Measurements from ENCODE around the gene COMT. TPM values are rescaled to one million over a fixed set of nuclear protein-coding genes. Genes with fewer than 3 reads are reported as not detected.

Gene COMT
- polyA plus RNA-seq, 2 donors = 178 to 218 TPM

DNA sequence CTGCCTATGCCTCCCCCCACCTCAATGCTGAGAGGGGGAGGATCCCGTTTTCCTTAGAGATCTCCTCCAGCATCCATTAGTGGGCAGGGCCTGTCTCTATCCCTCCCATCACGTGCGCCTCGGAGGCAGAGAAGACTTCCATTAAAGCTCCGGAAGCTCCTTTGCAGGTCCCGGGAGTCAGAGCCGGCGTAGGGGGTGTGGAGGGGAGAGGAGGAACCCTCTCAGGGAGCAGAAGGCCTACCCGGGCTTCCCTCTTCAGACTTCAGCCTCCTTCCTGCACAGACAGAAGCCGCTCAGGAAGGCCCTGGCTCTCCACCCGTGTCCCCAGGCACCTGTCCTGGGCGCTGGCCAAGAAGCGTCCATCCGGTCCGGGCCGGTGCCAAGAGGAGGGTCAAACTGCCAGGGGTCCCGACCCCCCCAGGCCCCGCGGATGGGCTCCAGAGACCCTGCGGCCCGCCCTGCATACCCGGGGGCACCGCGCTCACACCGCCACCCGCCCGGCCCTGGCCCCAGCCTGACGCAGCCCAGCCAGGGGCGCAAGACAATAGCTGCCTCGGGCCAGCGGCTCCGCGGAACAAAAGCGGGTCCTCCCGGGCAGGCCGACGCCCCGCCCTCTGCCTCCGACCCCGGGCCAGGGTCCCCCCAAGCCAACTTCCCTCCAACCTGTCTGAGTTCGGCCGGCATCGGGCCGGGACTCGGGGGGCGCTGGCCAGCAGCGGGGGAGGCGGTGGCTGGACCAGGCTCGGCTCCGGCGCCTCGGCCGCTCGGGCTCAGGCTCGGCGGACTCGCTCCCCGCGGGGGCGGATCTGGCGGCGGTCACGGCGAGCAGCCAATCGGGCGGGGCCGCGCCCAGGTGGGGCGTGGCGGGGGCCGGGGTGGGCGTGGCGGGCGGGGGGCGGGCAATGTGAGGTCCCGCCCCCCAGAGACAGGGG, 45.1 kb downstream of the COMT start:
- Histone ChIP-seq H3K27ac (ENCODE audit: low read depth in 2 of 2, low read length in 1 of 2) (peak overlapping the region; percentile 65 to 79), H3K27me3 (ENCODE audit: control insufficient read depth in 1 of 2, insufficient read depth in 2 of 2, low read length in 2 of 2) (no peaks in the 10 kb centered on the region), H3K36me3 (ENCODE audit: control insufficient read depth in 2 of 2, insufficient read depth in 2 of 2, low read length in 1 of 2) (no peaks in the 10 kb centered on the region), H3K9me3 (ENCODE audit: control insufficient read depth in 2 of 2, insufficient read depth in 1 of 2, low read depth in 1 of 2, low read length in 1 of 2) (no peaks in the 10 kb centered on the region), H3K4me3 (ENCODE audit: low read depth in 1 of 2, low read length in 2 of 2) (peak overlapping the region; percentile 52 to 58), H3K4me1 (ENCODE audit: control insufficient read depth in 2 of 2, insufficient read depth in 2 of 2, low read length in 1 of 2) (peaks cover 12 to 42% of the 10 kb centered on the region in 2 donors)
- WGBS, 2 donors = 2 to 3% methylated on average over 64 to 76 of the region's 76 CpGs

DNA sequence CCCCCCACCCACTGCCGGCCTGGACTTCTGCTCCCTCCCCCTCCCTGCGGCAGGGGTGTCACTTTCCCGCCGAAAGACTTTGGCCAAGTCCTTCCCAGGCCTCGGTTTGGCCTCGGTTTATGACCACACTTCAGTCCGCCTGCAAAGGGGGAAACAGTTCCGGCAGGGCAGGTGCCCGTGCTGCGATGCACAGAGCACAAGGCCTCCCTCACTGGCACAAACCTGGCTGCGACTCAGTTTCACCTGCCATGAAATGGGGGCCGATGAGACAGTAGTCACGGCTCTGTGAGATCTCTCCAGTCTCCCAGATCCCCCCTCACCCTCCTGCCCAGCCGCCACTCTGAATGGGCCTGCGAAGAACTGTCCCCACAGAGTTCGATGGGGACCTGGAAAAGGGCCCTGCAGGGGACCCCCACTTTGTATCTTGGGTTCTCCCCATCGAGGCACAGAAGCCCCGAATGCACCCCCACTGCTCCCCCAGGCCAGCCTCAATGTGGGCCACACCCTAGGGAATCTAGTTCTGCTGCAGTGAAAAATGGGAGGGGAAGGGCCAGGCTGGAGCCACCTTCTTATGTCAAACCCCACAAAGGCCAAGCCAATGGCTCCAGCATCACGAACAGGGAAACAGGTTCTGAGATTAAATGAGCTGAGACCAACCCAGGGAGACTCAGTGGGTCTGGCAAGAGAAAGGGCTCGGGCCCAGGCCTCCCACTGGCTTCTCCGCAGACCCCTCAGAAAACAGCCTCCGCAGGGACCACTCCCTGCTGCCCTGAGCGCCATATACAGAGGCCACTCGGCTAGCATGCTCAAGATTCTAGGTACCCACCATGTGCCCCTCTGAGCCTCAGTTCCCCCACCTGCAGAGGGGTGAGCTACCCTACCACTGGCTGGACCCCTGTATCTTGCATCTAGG, 46.1 kb downstream of the COMT start:
- 61 to 67% methylated on average over 20 to 24 of the region's 24 CpGs for WGBS, 2 donors
- Histone ChIP-seq H3K4me3 (ENCODE audit: low read depth in 1 of 2, low read length in 2 of 2) (peak overlapping the region in 1 of 2 donors; percentile 52), H3K9me3 (ENCODE audit: control insufficient read depth in 2 of 2, insufficient read depth in 1 of 2, low read depth in 1 of 2, low read length in 1 of 2) (no peaks in the 10 kb centered on the region), H3K4me1 (ENCODE audit: control insufficient read depth in 2 of 2, insufficient read depth in 2 of 2, low read length in 1 of 2) (peaks cover 12 to 41% of the 10 kb centered on the region in 2 donors), H3K27me3 (ENCODE audit: control insufficient read depth in 1 of 2, insufficient read depth in 2 of 2, low read length in 2 of 2) (no peaks in the 10 kb centered on the region), H3K36me3 (ENCODE audit: control insufficient read depth in 2 of 2, insufficient read depth in 2 of 2, low read length in 1 of 2) (no peaks in the 10 kb centered on the region), H3K27ac (ENCODE audit: low read depth in 2 of 2, low read length in 1 of 2) (peak overlapping the region; percentile 26 to 38)

DNA sequence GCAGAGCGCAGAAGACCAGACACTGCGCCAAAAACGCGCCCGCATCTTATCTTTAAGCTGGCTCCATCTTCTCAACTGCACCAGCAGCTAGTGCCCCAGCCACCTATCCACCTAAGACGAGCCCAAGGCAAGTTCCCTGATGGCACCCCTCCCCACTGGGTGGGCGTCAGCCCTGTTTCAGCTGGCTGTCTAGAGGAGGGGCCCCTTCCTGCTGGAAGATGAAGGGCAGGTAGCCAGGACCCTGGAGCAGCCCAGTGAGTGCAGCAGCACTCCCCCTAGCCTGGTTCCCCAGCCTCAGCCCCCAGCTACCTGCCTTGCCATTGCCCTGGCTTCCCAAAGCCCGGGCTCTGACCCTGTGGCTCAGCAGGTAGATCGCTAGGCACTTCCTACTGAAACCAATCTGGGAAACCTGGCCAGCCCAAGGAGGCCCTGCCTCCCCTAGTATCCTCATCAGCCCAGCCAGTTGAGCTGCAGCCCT, 46.8 kb downstream of the COMT start:
- Histone ChIP-seq H3K9me3 (ENCODE audit: control insufficient read depth in 2 of 2, insufficient read depth in 1 of 2, low read depth in 1 of 2, low read length in 1 of 2) (no peaks in the 10 kb centered on the region), H3K27ac (ENCODE audit: low read depth in 2 of 2, low read length in 1 of 2) (no peak overlapping the region), H3K36me3 (ENCODE audit: control insufficient read depth in 2 of 2, insufficient read depth in 2 of 2, low read length in 1 of 2) (no peaks in the 10 kb centered on the region), H3K4me3 (ENCODE audit: low read depth in 1 of 2, low read length in 2 of 2) (no peak overlapping the region), H3K27me3 (ENCODE audit: control insufficient read depth in 1 of 2, insufficient read depth in 2 of 2, low read length in 2 of 2) (no peaks in the 10 kb centered on the region), H3K4me1 (ENCODE audit: control insufficient read depth in 2 of 2, insufficient read depth in 2 of 2, low read length in 1 of 2) (peaks cover 8 to 34% of the 10 kb centered on the region in 2 donors)
- WGBS, 2 donors = 89 to 90% methylated on average over 9 of the region's 9 CpGs

DNA sequence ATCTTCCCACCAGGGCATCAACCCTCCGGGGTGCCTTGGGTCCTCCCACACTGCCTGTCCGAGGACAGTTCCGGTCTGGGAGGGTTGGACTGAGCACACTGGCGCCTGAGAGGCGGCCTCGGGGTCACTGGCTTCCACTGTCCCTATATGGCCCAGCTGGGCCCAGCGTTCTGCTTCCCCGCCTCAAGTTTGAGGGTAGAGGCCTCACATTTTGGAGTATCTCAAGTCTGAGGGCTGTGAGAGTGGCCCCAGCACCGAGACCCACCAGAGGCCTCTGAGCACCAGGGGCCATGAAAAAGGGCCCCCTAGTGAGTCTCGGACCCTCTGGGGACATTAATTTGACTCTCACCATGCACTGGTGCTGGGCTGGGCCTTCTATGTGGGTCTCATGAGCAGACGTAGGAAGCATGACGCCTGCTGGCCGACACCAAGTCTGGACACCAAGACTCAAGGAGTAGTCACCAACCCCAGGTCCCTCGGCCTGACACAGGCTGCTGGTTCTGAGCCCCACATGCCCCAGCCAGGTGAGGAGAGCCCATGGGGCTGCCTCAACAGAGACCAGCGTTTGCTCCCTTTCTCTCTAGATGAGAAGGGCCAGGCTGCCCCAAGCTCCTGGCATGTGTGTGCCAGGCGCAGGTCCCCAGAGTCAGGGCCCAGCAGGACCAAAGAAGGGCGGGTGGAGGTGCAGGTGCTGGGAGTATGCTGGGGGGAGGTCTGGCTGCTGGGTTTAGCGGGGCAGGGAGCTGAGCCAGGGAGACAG, 47.6 kb downstream of the COMT start:
- no peak overlapping the region for H3K4me3 ChIP-seq (ENCODE audit: low read depth in 1 of 2, low read length in 2 of 2)
- peaks cover 5 to 28% of the 10 kb centered on the region in 2 donors for H3K4me1 ChIP-seq (ENCODE audit: control insufficient read depth in 2 of 2, insufficient read depth in 2 of 2, low read length in 1 of 2)
- no peaks in the 10 kb centered on the region for H3K36me3 ChIP-seq (ENCODE audit: control insufficient read depth in 2 of 2, insufficient read depth in 2 of 2, low read length in 1 of 2)
- H3K27me3 ChIP-seq (ENCODE audit: control insufficient read depth in 1 of 2, insufficient read depth in 2 of 2, low read length in 2 of 2) = no peaks in the 10 kb centered on the region
- 82 to 87% methylated on average over 18 of the region's 18 CpGs for WGBS, 2 donors
- no peaks in the 10 kb centered on the region for H3K9me3 ChIP-seq (ENCODE audit: control insufficient read depth in 2 of 2, insufficient read depth in 1 of 2, low read depth in 1 of 2, low read length in 1 of 2)
- H3K27ac ChIP-seq (ENCODE audit: low read depth in 2 of 2, low read length in 1 of 2) = no peak overlapping the region

DNA sequence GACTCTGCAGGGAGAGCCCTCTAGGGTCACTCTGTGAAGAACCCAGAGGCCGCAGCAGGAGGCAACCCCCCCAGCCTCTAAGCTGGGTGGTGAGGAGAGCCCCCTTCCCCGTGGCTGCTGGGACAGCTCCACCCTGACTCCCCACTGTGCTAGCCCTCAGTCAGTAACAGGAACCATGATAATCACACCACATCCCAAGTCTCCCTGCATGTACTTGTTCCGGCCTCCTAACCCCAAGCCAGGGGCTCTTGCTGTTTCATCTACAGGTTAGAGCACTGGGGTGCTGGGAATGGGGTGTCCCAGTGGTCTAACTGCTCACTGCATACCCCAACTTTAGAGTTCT, 48.1 kb downstream of the COMT start:
- peaks cover 5 to 23% of the 10 kb centered on the region in 2 donors for H3K4me1 ChIP-seq (ENCODE audit: control insufficient read depth in 2 of 2, insufficient read depth in 2 of 2, low read length in 1 of 2)
- H3K9me3 ChIP-seq (ENCODE audit: control insufficient read depth in 2 of 2, insufficient read depth in 1 of 2, low read depth in 1 of 2, low read length in 1 of 2) = no peaks in the 10 kb centered on the region
- no peak overlapping the region for H3K27ac ChIP-seq (ENCODE audit: low read depth in 2 of 2, low read length in 1 of 2)
- no peaks in the 10 kb centered on the region for H3K36me3 ChIP-seq (ENCODE audit: control insufficient read depth in 2 of 2, insufficient read depth in 2 of 2, low read length in 1 of 2)
- H3K4me3 ChIP-seq (ENCODE audit: low read depth in 1 of 2, low read length in 2 of 2) = no peak overlapping the region
- WGBS, 2 donors = 85 to 86% methylated on average over 3 of the region's 3 CpGs
- no peaks in the 10 kb centered on the region for H3K27me3 ChIP-seq (ENCODE audit: control insufficient read depth in 1 of 2, insufficient read depth in 2 of 2, low read length in 2 of 2)

DNA sequence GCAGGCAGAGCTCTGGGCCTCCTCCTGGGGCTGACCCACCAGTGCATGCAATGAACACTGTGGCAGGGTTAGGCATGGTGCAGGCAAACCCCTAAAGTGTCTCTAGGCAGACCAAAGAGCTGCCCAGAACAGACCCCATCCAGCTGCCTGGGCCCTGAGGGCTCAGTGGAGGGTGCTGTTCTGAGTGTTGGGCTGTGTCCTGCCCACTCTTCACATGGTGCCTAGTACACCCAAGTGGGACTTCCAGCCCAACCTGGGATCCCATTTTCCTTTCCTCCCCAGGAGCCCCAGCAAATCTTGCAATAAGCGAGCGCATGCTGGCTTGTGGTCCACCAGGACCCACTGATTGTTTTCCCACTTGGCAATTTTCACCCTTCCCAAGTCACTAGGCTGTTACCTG, 48.6 kb downstream of the COMT start:
- H3K9me3 ChIP-seq (ENCODE audit: control insufficient read depth in 2 of 2, insufficient read depth in 1 of 2, low read depth in 1 of 2, low read length in 1 of 2) = no peaks in the 10 kb centered on the region
- H3K36me3 ChIP-seq (ENCODE audit: control insufficient read depth in 2 of 2, insufficient read depth in 2 of 2, low read length in 1 of 2) = no peaks in the 10 kb centered on the region
- H3K4me1 ChIP-seq (ENCODE audit: control insufficient read depth in 2 of 2, insufficient read depth in 2 of 2, low read length in 1 of 2) = peaks cover 5 to 23% of the 10 kb centered on the region in 2 donors
- WGBS, 2 donors = 53 to 88% methylated on average over 2 of the region's 2 CpGs
- no peak overlapping the region for H3K4me3 ChIP-seq (ENCODE audit: low read depth in 1 of 2, low read length in 2 of 2)
- H3K27me3 ChIP-seq (ENCODE audit: control insufficient read depth in 1 of 2, insufficient read depth in 2 of 2, low read length in 2 of 2) = no peaks in the 10 kb centered on the region
- H3K27ac ChIP-seq (ENCODE audit: low read depth in 2 of 2, low read length in 1 of 2) = no peak overlapping the region

DNA sequence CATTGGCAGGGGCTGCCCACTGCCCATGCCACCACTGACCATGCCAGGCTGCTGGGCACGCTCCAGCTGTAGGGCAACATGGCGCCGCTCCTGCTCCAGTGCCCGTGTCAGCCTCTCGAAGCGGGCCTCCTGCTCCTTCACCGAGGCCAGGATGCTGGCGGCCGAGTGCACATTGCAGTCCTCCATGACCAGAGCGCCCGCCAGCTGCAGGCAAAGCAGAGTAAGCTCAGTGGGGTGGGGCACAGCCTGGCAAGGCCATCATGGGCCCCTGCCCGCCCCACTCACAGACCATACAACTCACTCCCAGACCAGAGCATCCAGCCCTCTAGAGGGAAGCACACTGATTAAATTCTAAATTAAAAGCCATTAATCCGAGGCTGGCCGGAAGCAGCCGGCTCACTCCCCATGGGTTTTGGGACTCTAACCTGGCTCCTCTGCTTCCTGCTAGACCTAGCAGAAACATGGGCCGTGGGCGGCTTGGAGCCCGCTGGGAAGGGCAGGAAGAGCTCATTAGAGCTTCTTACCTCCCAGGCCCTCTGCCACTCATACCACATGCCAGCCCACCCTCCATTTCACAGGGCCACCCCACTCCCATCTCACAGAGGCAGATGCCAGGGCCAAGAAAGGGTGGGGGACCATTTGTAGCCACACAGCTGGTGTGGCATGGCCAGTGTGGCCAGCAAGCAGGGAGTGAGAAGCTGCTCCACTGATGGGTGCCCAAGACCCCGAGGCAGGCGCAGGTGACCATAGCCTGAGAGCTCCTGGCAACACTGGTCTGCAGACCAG, 49.2 kb downstream of the COMT start:
- no peak overlapping the region for H3K27ac ChIP-seq (ENCODE audit: low read depth in 2 of 2, low read length in 1 of 2)
- peaks cover 5 to 18% of the 10 kb centered on the region in 2 donors for H3K4me1 ChIP-seq (ENCODE audit: control insufficient read depth in 2 of 2, insufficient read depth in 2 of 2, low read length in 1 of 2)
- no peaks in the 10 kb centered on the region for H3K36me3 ChIP-seq (ENCODE audit: control insufficient read depth in 2 of 2, insufficient read depth in 2 of 2, low read length in 1 of 2)
- WGBS, 2 donors = 93% methylated on average over 20 of the region's 20 CpGs
- H3K9me3 ChIP-seq (ENCODE audit: control insufficient read depth in 2 of 2, insufficient read depth in 1 of 2, low read depth in 1 of 2, low read length in 1 of 2) = no peaks in the 10 kb centered on the region
- H3K27me3 ChIP-seq (ENCODE audit: control insufficient read depth in 1 of 2, insufficient read depth in 2 of 2, low read length in 2 of 2) = no peaks in the 10 kb centered on the region
- no peak overlapping the region for H3K4me3 ChIP-seq (ENCODE audit: low read depth in 1 of 2, low read length in 2 of 2)

DNA sequence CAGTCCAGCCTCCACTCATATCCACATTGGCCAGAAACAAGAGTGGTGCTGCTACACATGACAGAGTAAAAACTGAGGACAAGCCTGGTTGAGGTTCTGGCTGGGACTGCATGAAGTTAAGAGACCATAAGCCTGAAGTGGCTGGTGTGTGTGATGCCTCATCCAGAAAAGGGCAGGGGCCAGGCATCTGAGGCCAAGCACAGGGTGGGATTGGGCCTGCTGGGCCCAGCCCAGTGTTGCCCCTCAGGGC, 49.7 kb downstream of the COMT start:
- no peak overlapping the region for H3K27ac ChIP-seq (ENCODE audit: low read depth in 2 of 2, low read length in 1 of 2)
- H3K4me1 ChIP-seq (ENCODE audit: control insufficient read depth in 2 of 2, insufficient read depth in 2 of 2, low read length in 1 of 2) = peaks cover 5 to 12% of the 10 kb centered on the region in 2 donors
- H3K36me3 ChIP-seq (ENCODE audit: control insufficient read depth in 2 of 2, insufficient read depth in 2 of 2, low read length in 1 of 2) = no peaks in the 10 kb centered on the region
- no peak overlapping the region for H3K4me3 ChIP-seq (ENCODE audit: low read depth in 1 of 2, low read length in 2 of 2)
- no peaks in the 10 kb centered on the region for H3K9me3 ChIP-seq (ENCODE audit: control insufficient read depth in 2 of 2, insufficient read depth in 1 of 2, low read depth in 1 of 2, low read length in 1 of 2)
- H3K27me3 ChIP-seq (ENCODE audit: control insufficient read depth in 1 of 2, insufficient read depth in 2 of 2, low read length in 2 of 2) = no peaks in the 10 kb centered on the region
